Measurements from ENCODE around the gene UQCR10.

Gene UQCR10

GRCh38 chr22:29767171-29768051 lies at the start of gene UQCR10:
Gene UQCR10, plus strand, starts transcription at chr22:29767369. Its CDS starts 30 bp downstream, at chr22:29767399.
- peak; percentile 92 to 93 for DNase-seq

GRCh38 chr22:29717789-29718188 lies 49.4 kb upstream of the UQCR10 start:
- no peak for DNase-seq

- DNase-seq: no peak
Observed at GRCh38 chr22:29718949-29719898, 47.9 kb upstream of the UQCR10 start.

- DNase-seq: no peak
Observed at GRCh38 chr22:29719899-29720645, 47.1 kb upstream of the UQCR10 start, which contains the start of gene CABP7. Gene CABP7, plus strand, starts transcription at chr22:29720003. Its CDS starts 422 bp downstream, at chr22:29720425.

GRCh38 chr22:29720811-29721323 lies 46.3 kb upstream of the UQCR10 start:
- DNase-seq: no peak

- DNase-seq: no peak
Observed at GRCh38 chr22:29722151-29722550, 45.0 kb upstream of the UQCR10 start.

- DNase-seq: no peak
Observed at GRCh38 chr22:29722587-29722986, 44.6 kb upstream of the UQCR10 start.

- no peak for DNase-seq
Observed at GRCh38 chr22:29723766-29724165, 43.4 kb upstream of the UQCR10 start.

- no peak for DNase-seq
Observed at GRCh38 chr22:29724843-29725242, 42.3 kb upstream of the UQCR10 start.

- no peak for DNase-seq
Observed at GRCh38 chr22:29726106-29726505, 41.1 kb upstream of the UQCR10 start.

- DNase-seq: no peak
Observed at GRCh38 chr22:29726512-29727130, 40.5 kb upstream of the UQCR10 start.

GRCh38 chr22:29727131-29727523 lies 40.0 kb upstream of the UQCR10 start:
- DNase-seq: peak; percentile 24 to 26

GRCh38 chr22:29729161-29729560 lies 38.0 kb upstream of the UQCR10 start:
- no peak for DNase-seq

GRCh38 chr22:29731058-29731850 lies 35.9 kb upstream of the UQCR10 start:
- DNase-seq: no peak

- DNase-seq: no peak
Observed at GRCh38 chr22:29732883-29733282, 34.3 kb upstream of the UQCR10 start.

GRCh38 chr22:29733362-29734201 lies 33.6 kb upstream of the UQCR10 start:
- DNase-seq: no peak

- no peak for DNase-seq
Observed at GRCh38 chr22:29734406-29734805, 32.8 kb upstream of the UQCR10 start.

GRCh38 chr22:29734838-29735237 lies 32.3 kb upstream of the UQCR10 start:
- no peak for DNase-seq

- DNase-seq: no peak
Observed at GRCh38 chr22:29735416-29735815, 31.8 kb upstream of the UQCR10 start.
